ENCODE measurements around the gene EDARADD. TPM values are rescaled to one million over a fixed set of nuclear protein-coding genes. Genes with fewer than 3 reads are reported as not detected.

The EDARADD gene
- total and polyA plus RNA-seq, 2 of the 13 experiments (the other 11 are each of a cell fraction or from before 2014, with no cell fraction given): 0.03 TPM; not detected in 1

- TF ChIP-seq LRRFIP1 (CRISPR knock-in tag; conservative IDR thresholded peaks at IDR 0.05) (no peak), SIN3A (IDR thresholded peaks at IDR 0.05; ENCODE audit: borderline replicate concordance, low read depth, low read length) (0 out of 2 replicates have a peak, but pooled peaks have one; percentile 33), ZNF766 (CRISPR knock-in tag; IDR thresholded peaks at IDR 0.05; ENCODE audit: borderline replicate concordance) (0 out of 2 replicates have a peak, but pooled peaks have one; percentile 19), SP4 (CRISPR knock-in tag; IDR thresholded peaks at IDR 0.05) (no peak; the same call in 1 of the 2 replicates), ZNF329 (CRISPR knock-in tag; IDR thresholded peaks at IDR 0.05; ENCODE audit: low read depth) (no peak), PATZ1 (CRISPR knock-in tag; IDR thresholded peaks at IDR 0.05) (no peak), MXI1 (IDR thresholded peaks at IDR 0.05; ENCODE audit: borderline replicate concordance, low read depth, low read length) (no peak), ZNF776 (CRISPR knock-in tag; IDR thresholded peaks at IDR 0.05) (no peak)
These were observed 130.2 kb downstream of the EDARADD start (continued) for GRCh38 chr1:236524142-236524894.

Data from HepG2 (cell line).